ENCODE measurements around the gene GPBAR1. TPM values are rescaled to one million over a fixed set of nuclear protein-coding genes. Genes with fewer than 3 reads are reported as not detected.
A peak's percentile ranks its signal among the peaks of the same experiment; 100 is the strongest.

Gene GPBAR1
- total RNA-seq (2014; rRNA removed; shearing (Covaris generic)), result not detected in 2 replicates

- in situ Hi-C loops (cut with HindIII; ENCODE audit: low sequenced_read_pairs), result no loop called here
- no peak for DNase-seq (ENCODE audit: low spot score)
Measured at GRCh38 chr2:218260742-218261422, at the start of gene GPBAR1. Gene GPBAR1 (plus strand): TSS chr2:218261015. CDS start chr2:218262725, 1,710 bp downstream.

GRCh38 chr2:218214116-218214515 lies 46.7 kb upstream of the GPBAR1 start:
- in situ Hi-C loops (cut with HindIII; ENCODE audit: low sequenced_read_pairs), result no loop called here
- no peak for DNase-seq (ENCODE audit: low spot score)

GRCh38 chr2:218216336-218216673 lies 44.5 kb upstream of the GPBAR1 start:
- no peak for DNase-seq (ENCODE audit: low spot score)
- in situ Hi-C loops (cut with HindIII; ENCODE audit: low sequenced_read_pairs), result no loop called here

GRCh38 chr2:218216674-218217359 lies 44.0 kb upstream of the GPBAR1 start, which contains the start of gene ARPC2:
Gene ARPC2 (plus strand): TSS chr2:218217189. CDS start chr2:218217471, 282 bp downstream.
- in situ Hi-C loops (cut with HindIII; ENCODE audit: low sequenced_read_pairs), result no loop called here
- peak; percentile 93 for DNase-seq (ENCODE audit: low spot score)

DNA sequence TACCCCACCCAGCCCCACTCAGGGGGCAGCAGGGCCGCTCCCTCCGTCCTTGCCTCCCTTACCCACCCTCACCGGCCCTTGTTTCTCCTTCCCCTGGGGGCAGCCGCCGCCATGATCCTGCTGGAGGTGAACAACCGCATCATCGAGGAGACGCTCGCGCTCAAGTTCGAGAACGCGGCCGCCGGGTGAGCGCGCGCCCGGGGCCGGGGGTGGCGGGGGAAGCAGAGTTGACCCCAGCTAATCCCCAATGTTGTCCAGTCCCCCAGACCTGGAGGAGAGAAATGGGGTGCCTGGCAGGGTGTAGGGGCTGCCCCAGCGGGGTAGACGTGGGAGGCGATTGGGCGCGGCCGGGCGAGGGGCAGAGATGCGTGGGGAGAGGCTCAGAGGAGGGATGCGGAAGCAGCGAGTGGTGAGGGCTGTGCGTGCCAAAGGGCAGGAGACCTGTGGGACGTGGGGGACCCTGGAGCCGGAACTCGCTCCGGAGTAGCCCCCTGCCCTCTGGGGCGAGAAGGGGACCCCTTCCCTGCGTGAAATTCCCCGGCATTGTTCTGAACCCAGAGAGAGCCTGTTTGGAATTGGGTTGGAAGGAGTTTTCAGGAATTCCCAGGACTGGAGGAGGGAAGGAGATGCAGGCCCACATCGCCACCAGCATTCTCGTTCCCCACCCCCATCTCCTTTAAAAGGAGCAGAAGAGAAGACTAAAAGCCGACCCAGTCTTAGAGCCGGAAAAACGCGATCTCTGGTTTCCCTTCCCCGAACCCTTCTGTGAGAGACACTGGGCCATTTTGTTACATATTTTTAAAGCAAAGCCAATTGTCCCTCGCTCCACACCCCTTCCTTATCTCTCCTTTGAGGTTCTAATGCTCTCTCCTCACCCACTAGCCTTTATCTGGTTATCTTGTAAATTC lies 43.2 kb upstream of the GPBAR1 start:
- peak; percentile 33 for DNase-seq (ENCODE audit: low spot score)
- in situ Hi-C loops (cut with HindIII; ENCODE audit: low sequenced_read_pairs), result no loop called here

GRCh38 chr2:218218268-218219185 lies 42.3 kb upstream of the GPBAR1 start:
- in situ Hi-C loops (cut with HindIII; ENCODE audit: low sequenced_read_pairs), result no loop called here

GRCh38 chr2:218219934-218220333 lies 40.9 kb upstream of the GPBAR1 start:
- DNase-seq (ENCODE audit: low spot score), result no peak
- in situ Hi-C loops (cut with HindIII; ENCODE audit: low sequenced_read_pairs), result no loop called here

More at GRCh38 chr2:218218268-218219185, 42.3 kb upstream of the GPBAR1 start:
- DNase-seq (ENCODE audit: low spot score), result no peak

GRCh38 chr2:218221000-218221399 lies 39.8 kb upstream of the GPBAR1 start:
- in situ Hi-C loops (cut with HindIII; ENCODE audit: low sequenced_read_pairs), result no loop called here
- peak; percentile 27 for DNase-seq (ENCODE audit: low spot score)

GRCh38 chr2:218223046-218223445 lies 37.8 kb upstream of the GPBAR1 start:
- no peak for DNase-seq (ENCODE audit: low spot score)
- in situ Hi-C loops (cut with HindIII; ENCODE audit: low sequenced_read_pairs), result no loop called here

DNA sequence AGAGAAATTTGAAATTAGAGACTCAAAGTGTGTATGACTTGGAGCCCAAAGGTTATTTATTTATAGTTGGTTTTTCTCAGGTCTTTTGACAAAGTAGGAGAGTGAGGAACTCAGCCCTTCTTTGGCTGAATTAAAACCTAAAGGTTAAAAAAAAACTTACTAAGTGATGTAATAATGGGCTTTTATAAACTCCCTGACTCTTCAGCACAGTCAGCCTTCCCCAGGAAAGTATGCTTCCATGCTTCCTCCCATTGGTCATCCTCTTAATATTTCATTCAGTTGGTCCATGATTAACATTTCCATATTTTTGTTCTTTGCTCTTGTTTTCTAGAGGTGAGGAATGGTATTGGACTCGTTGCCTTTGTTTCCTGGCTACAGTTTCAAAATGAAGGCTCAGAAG lies 36.6 kb upstream of the GPBAR1 start:
- in situ Hi-C loops (cut with HindIII; ENCODE audit: low sequenced_read_pairs), result no loop called here
- DNase-seq (ENCODE audit: low spot score), result no peak

GRCh38 chr2:218226903-218227302 lies 33.9 kb upstream of the GPBAR1 start:
- no peak for DNase-seq (ENCODE audit: low spot score)
- in situ Hi-C loops (cut with HindIII; ENCODE audit: low sequenced_read_pairs), result no loop called here

- in situ Hi-C loops (cut with HindIII; ENCODE audit: low sequenced_read_pairs), result no loop called here
- DNase-seq (ENCODE audit: low spot score), result no peak
Measured at GRCh38 chr2:218228366-218229090, 32.3 kb upstream of the GPBAR1 start.

- no peak for DNase-seq (ENCODE audit: low spot score)
- in situ Hi-C loops (cut with HindIII; ENCODE audit: low sequenced_read_pairs), result no loop called here
Measured at GRCh38 chr2:218229239-218229638, 31.6 kb upstream of the GPBAR1 start.

- in situ Hi-C loops (cut with HindIII; ENCODE audit: low sequenced_read_pairs), result no loop called here
- DNase-seq (ENCODE audit: low spot score), result no peak
Measured at GRCh38 chr2:218229851-218230250, 31.0 kb upstream of the GPBAR1 start.

DNA sequence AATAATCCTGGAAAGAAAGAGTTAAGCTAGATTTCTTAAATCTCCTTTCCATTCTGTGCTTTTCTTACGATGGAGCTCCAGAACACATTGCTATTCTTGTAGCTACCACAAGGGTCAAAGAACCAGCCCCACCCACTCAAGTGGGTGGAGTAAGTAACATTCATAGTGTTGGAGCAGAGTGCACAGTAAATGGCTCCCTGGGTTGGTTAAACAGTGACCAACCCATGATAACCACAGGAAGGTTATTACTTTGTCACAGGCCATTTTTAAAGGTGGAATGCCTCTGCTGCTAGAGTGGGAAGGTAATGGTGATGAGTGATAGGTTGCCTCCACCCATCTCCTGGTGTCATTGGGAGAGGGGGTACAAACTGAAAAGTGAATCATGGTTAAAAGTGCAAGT lies 29.9 kb upstream of the GPBAR1 start:
- in situ Hi-C loops (cut with HindIII; ENCODE audit: low sequenced_read_pairs), result no loop called here
- DNase-seq (ENCODE audit: low spot score), result no peak

DNA sequence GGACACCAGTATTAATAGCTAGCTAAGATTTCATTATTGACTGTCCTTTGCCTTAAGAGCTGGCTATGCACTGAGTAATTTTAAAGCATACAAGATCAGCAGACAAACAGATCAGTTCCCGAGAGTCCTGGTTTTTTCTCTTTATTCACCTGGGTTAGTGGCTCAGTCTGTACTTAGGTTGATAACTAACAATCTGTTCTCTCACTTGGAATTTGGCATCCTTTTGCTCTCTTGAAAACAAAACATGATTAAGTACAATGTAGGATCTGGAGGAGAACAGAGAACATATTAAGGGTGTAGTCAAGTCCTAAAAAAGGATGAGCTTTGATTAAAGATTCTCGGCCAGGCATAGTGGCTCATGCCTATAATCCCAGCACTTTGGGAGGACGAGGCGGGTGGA lies 27.3 kb upstream of the GPBAR1 start:
- in situ Hi-C loops (cut with HindIII; ENCODE audit: low sequenced_read_pairs), result no loop called here
- peak; percentile 59 for DNase-seq (ENCODE audit: low spot score)

DNA sequence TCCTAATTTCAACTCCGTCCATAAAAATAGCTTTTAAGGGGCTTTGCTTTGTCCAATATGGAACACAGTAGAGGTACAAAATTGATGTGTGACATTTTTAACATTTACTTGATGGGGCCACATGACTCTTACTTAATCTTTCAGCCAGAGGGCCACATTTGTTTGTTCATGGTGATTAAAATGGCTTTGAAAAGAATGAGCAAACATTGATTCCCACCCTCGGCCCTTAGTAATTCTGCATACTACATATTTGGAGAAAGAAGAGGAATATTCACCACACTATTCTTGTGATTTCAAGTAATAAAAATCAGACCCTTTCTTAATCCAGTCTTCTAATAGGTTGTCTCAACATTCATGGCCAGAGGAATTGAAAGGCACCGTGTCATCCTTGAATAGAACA lies 26.3 kb upstream of the GPBAR1 start:
- in situ Hi-C loops (cut with HindIII; ENCODE audit: low sequenced_read_pairs), result no loop called here
- no peak for DNase-seq (ENCODE audit: low spot score)

- in situ Hi-C loops (cut with HindIII; ENCODE audit: low sequenced_read_pairs), result no loop called here
- no peak for DNase-seq (ENCODE audit: low spot score)
Measured at GRCh38 chr2:218235017-218235416, 25.8 kb upstream of the GPBAR1 start.
